HG02840 (cell line): ENCODE results near the gene BCO2.

ENCODE experiments used
- ATAC-seq: cut with Tn5 transposase; IDR thresholded peaks from one replicate; pipeline ENCODE4 v1.9.1; 2021; ENCODE audit warnings: mild to moderate bottlenecking, moderate library complexity, moderate number of reproducible peaks; ENCODE audit not compliant: unreplicated experiment, low FRiP score

BCO2 gene

DNA sequence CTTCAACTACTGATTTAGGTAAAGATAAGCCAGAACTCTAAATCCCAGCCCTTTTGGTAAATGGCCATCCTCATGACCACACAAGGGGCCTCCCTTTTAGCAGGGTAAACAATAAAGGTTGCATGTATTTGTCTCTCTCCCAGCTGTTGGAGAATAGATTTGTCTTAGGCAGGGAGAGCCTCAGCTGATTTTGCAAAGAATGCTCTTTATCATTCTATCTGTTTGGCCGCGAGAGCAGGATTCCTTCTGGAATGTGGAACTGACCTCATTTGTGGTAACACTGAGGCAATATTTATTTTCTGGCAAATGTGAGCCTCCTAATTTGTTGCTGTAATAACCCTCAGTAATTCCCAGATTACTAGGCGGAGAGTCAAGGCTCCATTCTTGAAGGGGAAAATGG lies 66.2 kb downstream of the BCO2 start:
- ATAC-seq = no peak

DNA sequence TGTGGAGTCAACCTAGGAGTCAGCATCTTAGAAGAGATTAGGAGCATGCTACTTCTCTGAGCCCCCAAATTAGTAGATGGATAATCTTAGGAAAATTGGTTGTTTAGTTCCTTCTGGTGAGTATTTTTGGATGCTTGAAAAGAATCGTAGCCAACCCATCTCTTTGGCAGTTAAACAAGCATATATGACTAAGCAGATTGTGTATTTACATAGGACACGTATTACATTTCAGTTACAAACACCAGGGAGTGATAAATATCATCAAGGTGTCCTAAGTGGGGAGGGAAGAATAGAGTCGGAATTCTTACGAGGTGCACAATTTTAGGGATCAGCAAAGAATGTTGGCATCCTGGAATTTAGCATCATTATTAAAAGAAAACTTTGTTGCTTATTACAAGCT lies 71.9 kb downstream of the BCO2 start:
- ATAC-seq = no peak

DNA sequence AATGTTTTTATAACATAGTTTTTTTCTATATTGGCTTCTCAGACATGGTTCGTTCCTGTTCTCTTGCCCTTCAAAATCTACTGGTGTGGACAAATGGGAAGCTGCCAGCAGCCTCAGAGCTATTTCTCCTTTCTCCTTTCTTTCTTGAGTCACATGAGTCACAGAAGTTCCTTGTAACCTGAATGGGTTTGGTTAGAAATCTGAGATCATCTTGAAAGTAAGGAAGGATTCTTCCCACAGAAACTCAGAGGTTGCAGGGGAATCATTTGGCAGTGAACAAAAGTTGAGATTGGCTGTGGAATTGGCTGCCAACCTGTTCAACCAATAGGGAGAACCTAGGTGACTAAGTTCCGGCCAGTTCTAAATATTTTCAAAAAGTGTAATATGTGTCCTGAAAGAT lies 72.9 kb downstream of the BCO2 start:
- no peak for ATAC-seq

DNA sequence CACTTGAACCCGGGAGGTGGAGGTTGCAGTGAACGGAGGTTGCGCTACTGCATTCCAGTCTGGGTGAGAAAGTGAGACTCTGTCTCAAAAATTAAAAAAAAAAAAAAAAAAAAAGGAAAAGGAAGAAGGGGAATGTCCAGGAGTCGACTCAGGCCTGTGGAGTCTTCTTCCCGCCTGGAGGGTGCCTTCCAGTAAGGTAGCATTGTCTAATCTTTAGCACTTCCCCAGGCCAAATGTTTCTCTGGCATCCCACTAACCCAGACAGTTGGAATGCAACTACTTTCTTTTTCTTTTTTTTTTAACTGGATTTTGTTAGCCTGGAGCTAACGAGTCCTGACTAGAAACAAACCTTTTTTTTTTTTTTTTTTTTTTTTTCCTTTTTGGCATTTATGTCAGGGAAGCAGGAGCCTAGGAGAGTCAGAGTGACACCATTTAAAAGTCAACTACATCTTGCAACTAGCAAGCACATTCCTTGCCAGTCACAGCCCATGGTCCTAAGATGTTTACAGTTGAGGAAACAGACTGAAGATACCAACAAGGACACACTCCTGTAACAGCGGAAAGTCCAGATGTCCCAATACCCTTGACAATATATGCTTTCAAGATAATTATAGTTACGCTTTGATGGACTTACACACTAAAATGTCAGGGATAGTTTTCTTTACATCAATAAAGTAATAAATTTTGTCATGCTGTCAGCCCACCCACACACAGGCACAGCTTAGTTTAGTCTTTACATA lies 74.7 kb downstream of the BCO2 start:
- no peak for ATAC-seq

DNA sequence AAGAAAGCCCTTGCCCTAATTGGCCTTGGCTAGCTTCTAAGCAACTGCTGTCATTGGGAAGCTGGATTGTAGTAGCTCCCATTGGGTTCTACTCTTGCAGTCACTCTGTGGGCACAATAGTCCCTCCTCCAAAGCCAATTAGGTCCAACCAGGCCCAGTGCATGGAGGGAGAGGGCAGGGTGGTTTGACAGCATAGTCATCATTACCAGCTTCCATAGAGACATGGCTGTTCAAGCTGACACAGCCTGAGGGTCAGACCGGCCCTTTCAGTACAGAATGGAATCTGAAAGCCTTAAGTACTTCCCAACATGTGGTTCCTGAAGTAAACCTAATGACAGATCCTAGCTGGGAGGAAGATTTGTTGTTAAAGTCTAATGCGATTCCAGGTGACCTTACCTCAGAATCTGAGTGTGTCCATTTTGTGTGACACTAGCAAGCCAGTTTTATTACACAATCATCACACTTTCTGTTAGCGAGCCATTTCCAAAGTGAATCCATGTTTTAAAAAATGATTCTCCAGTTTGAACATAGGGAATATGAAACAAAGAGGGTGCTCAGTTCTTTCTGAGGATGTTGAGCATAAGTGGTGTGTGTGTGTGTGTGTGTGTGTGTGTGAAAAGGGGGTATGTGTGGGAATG lies 78.4 kb downstream of the BCO2 start:
- ATAC-seq = no peak

DNA sequence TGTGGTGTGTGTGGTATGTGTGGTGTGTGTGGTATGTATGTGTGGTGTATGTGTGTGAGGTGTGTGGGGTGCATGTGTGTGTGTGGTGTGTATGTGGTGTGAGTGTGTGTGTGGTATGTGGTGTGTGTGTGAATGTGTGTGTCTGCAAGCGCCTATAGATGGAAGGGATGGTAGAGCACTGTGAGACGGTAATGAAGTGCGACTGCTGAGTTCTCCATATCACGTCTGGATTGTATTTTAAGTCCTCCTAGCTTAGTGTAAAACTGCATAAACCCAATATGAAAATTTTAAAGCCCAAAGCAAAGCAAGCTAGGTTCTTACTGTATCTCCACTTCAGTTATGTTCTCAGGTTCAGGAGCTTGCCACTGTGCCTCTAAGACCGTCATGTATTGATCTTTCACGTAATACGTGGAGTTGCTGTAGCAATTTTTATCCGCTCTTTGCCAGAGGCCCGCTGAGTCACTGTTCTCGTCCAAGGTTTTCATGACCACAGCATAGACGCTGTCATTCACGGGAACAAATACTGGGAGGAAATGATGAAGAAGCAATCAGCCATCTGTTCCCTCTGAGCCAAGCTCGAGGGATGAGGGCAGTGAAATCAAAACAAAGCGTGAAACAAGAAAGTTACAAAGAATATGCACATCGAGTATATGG lies 79.9 kb downstream of the BCO2 start:
- no peak for ATAC-seq

DNA sequence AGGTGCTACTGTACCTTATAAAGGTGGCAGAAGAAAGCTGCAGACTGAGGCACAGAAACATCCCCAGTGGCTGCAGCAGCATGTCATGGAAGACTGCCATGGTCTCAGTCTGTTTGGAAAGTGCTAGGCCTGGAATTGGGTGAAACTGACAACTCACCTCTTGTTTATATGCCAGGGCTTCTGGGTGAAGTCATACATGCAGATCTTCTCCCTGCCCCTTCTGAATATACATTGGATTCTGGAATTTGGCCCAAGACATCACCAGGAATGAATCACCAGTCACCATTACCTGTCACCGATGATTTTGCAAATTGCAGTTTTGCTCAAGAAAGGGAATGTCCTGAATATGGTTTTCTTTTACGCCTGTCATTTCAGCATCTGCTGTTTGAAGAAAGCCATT lies 85.2 kb downstream of the BCO2 start, which contains the start of gene PLET1:
PLET1 (minus strand) TSS at position 371 of the 400 bp plus-strand sequence; CDS start at position 100, 271 bp downstream.
- ATAC-seq = no peak

DNA sequence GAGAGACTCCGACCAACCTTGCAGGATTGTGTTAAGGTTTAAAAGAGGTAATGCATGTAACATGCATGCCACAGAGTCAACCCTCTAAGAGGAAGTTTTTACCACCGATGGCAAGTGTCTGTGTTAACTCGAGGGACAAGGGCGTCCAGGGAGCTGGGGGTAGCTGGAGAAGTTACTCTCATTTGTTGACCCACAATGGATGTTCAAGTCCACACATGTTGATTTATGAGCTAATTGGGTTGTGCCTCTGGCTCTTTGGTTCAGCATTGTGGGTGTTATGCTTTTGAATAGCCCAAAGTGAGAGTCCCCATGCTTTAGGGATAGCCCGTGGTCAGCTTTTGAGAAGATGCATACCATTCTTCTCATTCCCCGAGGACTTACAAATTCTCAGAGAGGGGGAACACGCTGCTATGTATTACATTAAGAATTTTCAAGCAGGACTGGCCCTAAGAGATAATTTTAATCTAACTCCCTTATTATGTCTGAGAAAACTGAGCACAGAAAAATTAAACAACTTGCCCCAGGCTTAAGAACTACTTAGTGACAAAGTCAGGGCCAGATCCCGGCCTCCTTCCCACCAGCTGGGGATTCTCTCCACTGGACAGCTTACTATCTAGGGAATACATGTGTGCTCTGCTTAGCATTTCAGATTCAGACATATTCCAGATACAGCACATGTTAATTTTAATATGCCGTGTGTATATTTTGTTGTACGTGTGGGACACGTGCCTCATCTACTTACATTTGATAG lies 90.5 kb downstream of the BCO2 start:
- no peak for ATAC-seq

DNA sequence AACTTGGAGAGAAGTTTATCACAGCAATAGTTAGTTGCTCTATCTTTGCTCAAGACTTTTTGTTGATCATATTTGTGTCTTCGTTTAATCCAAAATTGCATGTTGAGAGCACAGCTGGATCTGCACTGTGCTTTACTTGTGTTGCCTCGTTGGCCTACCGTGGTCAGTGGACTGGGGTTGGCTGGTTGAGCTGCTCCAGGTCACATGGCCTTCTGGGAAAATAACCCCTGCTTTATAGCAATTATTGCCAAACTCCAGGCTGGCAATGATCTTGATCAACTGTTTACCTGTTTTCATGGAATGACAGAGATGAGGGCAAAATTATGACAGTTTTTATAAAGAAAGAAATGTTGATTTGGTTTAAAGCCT lies 91.1 kb downstream of the BCO2 start:
- ATAC-seq = no peak

DNA sequence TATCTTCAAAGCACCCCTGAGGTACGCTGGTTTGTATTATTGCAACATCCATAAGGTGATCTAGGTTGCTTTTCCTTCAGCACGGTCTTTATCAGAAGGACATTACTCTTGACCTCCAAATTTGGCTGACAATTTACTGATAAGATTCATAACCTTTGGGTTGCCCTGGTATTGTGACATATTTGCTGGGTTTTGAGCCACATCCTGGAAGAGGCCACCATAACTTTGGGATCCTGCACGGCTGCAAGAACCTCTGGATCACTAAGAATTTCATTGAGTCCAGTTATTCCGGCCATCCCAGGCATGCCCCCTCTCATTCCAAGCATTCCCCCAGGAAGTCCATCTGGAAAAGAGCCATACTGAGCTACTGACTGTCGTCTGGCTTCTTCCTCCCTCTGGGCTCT lies 91.9 kb downstream of the BCO2 start:
- ATAC-seq = no peak

DNA sequence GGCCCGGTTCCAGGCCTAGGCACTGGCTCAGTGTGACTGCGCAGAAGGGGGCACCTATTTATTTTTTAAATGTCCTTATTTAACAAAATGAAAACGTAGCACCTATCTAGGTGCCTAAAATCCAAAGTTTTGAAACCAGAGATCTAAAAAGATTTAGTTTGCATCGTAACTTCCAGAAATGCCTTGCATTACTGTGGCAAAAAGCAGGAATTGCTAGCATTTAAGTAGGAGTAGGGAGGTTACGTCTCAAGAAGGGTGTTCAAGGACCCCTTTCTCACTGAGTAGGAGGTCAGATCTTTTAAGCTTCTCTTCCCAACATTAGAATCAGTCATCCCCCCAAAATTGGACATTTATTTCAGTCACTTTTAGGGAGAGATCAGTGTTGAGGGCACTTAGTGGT lies 93.1 kb downstream of the BCO2 start:
- no peak for ATAC-seq
